Heart right ventricle (tissue), 16 donors: ENCODE measurements around the gene FBRS. TPM values are rescaled to one million over a fixed set of nuclear protein-coding genes. Genes with fewer than 3 reads are reported as not detected.

Experiments used
- ATAC-seq, 8 donors: fragments of 200-7000 bp; cut with Tn5 transposase; one replicate each; pipeline ENCODE4 v1.9.1; 2020; ENCODE audit warnings: mild to moderate bottlenecking in 8 of 8, moderate library complexity in 8 of 8, moderate number of reproducible peaks in 1 of 8
- DNase-seq, 2 donors: peaks; one replicate each; pipeline ENCODE4 v3.0.0-alpha.2; 2020
- H3K27ac ChIP-seq, 10 donors: fragments of 200-600 bp; sonication (generic) in 2 of 10; one replicate each; pipeline versions ENCODE4 v1.5.0 to v1.8.0; 2020 to 2022; ENCODE audit warnings: mild to moderate bottlenecking in 3 of 10
- H3K27me3 ChIP-seq, 7 donors: fragments of 200-600 bp; one replicate each; pipeline ENCODE4 v1.8.0; 2021 to 2022; ENCODE audit warnings: mild to moderate bottlenecking in 2 of 7
- H3K36me3 ChIP-seq, 9 donors: fragments of 200-600 bp; sonication (generic) in 1 of 9; one replicate each; pipeline versions ENCODE4 v1.5.0 to v1.8.0; 2020 to 2022; ENCODE audit warnings: mild to moderate bottlenecking in 2 of 9
- H3K4me1 ChIP-seq, 9 donors: fragments of 200-600 bp; sonication (generic) in 1 of 9; one replicate each; pipeline versions ENCODE4 v1.5.0 to v1.8.0; 2020 to 2022; ENCODE audit warnings: mild to moderate bottlenecking in 4 of 9
- H3K4me3 ChIP-seq, 10 donors: fragments of 200-600 bp; sonication (generic) in 2 of 10; one replicate each; pipeline versions ENCODE4 v1.5.0 to v1.8.0; 2020 to 2022; ENCODE audit warnings: mild to moderate bottlenecking in 7 of 10, moderate library complexity in 2 of 10
- H3K9me3 ChIP-seq, 11 donors: fragments of 200-600 bp in 10 of 11; sonication (generic) in 2 of 11; one replicate each; pipeline versions ENCODE4 v1.5.0 to v1.8.0; 2013 to 2022; ENCODE audit warnings: mild to moderate bottlenecking in 2 of 11, control low read depth in 1 of 11, moderate library complexity in 1 of 11
- WGBS, 2 donors: extraction: QIAGEN DNeasy Blood & Tissue Kit; methylation state at CpG; one replicate each; pipeline ENCODE4 v1.1.7; 2013; ENCODE audit warnings: inconsistent platforms in 1 of 2; 5-methylcytosine and 5-hydroxymethylcytosine counted together
- intact Hi-C, 10 donors: fragments of 100-400 bp; cut with DNase I; formaldehyde crosslinking; loops; one replicate each; pipeline versions ENCODE4 v1.11.1 to v1.14.2; 2022
- polyA plus RNA-seq, 2 donors: library from polyadenylated mRNA; stranded (reverse); fragments of 200-250 nt; gene quantifications; one replicate each; pipeline ENCODE4 v1.2.3, GENCODE V29; 2013
- total RNA-seq, 10 donors: library from RNA; stranded (reverse); fragmentation: NEBNext Ultra II Directional in 3 of 10; extraction: Animal tissue kit (Norgen Biotek cat#: 25700) in 3 of 10; gene quantifications; one replicate each; pipeline versions ENCODE4 v1.2.1 to v1.2.4, GENCODE V29; 2021 to 2023
- TF ChIP-seq, protein P1 (sequence below), 9 donors: fragments of 200-600 bp; sonication (generic) in 2 of 9; IDR thresholded peaks; one replicate each; pipeline versions ENCODE4 v1.5.0 to v1.8.0; 2021 to 2022; ENCODE audit warnings: antibody characterized with exemption in 9 of 9, mild to moderate bottlenecking in 5 of 9, moderate library complexity in 1 of 9
- donor health status: Arrhythmogenic right ventricular cardiomyopathy.
- donor health status: ischemic (EF 13 %, LVEDD 7.1; RV severe dilation, severe dysfunction).
- donor health status: healthy with polysubstance abuse.
- donor health status: DM: no; HTN: yes; CAD: no.
- donor health status: DM: no; HTN: no; CAD: no.
- donor health status: ischemic (EF 25% LVEDD 6.9; RV normal size, moderate dysfunction).
- donor health status: ischemic (EF 25% LVEDD 5.7; RV mildly dilated, moderate dysfunction).
- donor health status: healthy.
- donor health status: DM: yes; HTN: yes; CAD: no.
- donor health status: Ischemic cardiomyopathy.
- donor health status: ischemic (EF 35%, LVEDD 5.7; RV mildly dilated, moderate dysfunction).
- donor health status: nonischemic (EF 11% LVEDD 7.7; RV severe dilation, severe dysfunction).
- donor health status: DM: yes; HTN: yes; CAD: no.
- donor health status: PGD.
- donor health status: ischemic (EF 29% LVEDD 5.4; RV normal size, mild dysfunction).
- donor health status: nonischemic (EF 23%, LVEDD 6.1; RV moderate dilation, normal function).

FBRS gene
- total and polyA plus RNA-seq, 12 donors: 24.6 to 40.2 (median 29.3) TPM

GRCh38 chr16:30647274-30647571 lies 11.0 kb upstream of the FBRS start:
- WGBS, 2 donors: 71 to 76% methylated on average over 1 of the region's 1 CpG
- no peak overlapping the region for H3K27ac ChIP-seq
- TF ChIP-seq, protein P1, sequence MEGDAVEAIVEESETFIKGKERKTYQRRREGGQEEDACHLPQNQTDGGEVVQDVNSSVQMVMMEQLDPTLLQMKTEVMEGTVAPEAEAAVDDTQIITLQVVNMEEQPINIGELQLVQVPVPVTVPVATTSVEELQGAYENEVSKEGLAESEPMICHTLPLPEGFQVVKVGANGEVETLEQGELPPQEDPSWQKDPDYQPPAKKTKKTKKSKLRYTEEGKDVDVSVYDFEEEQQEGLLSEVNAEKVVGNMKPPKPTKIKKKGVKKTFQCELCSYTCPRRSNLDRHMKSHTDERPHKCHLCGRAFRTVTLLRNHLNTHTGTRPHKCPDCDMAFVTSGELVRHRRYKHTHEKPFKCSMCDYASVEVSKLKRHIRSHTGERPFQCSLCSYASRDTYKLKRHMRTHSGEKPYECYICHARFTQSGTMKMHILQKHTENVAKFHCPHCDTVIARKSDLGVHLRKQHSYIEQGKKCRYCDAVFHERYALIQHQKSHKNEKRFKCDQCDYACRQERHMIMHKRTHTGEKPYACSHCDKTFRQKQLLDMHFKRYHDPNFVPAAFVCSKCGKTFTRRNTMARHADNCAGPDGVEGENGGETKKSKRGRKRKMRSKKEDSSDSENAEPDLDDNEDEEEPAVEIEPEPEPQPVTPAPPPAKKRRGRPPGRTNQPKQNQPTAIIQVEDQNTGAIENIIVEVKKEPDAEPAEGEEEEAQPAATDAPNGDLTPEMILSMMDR (IDR thresholded peaks at IDR 0.05): no peak
- peaks cover 0 to under 1% (median 0%) of the 10 kb centered on the region in 9 donors for H3K36me3 ChIP-seq
- DNase-seq (no peak), ATAC-seq (no peak)
- intact Hi-C loops: no loop called here
- no peaks in the 10 kb centered on the region for H3K27me3 ChIP-seq
- peaks cover 3 to 16% (median 8%) of the 10 kb centered on the region in 9 donors for H3K4me1 ChIP-seq
- H3K4me3 ChIP-seq: no peak overlapping the region
- H3K9me3 ChIP-seq: no peaks in the 10 kb centered on the region

DNA sequence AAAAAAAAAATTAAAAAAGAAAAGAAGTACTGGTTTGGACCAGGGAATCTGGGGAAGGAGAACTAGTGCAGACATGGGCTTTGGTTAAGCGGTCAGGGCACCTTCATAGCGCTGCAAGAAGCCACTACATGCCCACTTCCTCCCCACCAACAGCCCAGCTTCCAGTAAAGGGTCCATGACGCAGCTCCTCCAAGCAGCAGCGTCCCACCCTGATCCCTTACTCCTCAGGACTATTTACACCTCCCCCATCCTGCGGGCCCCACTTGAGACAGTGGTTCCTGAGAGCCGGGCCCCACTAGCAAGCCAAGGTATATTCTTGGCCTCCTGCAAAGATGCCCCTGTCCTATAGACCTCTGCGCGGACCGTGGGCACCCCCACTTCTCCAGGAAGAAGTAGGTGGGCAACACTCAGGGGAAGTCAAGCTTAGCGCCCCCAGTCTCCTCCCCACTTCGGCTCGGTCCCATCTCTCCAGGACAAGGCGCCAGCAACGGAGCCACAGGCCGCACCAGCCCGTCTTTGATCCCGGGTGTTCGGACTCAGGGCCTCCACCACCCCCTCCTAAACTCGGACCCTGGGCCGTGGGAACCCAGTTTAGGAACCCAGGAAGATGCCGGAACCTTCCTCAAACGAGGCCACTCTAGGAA lies 8.4 kb upstream of the FBRS start:
- DNase-seq: peak in 1 of 2 donors; percentile 42
- Histone ChIP-seq H3K9me3 (no peaks in the 10 kb centered on the region), H3K27me3 (no peaks in the 10 kb centered on the region), H3K27ac (peak overlapping the region; percentile 89 to 98 (median 96)), H3K4me1 (peaks cover 3 to 23% (median 19%) of the 10 kb centered on the region in 9 donors), H3K4me3 (peak overlapping the region in 9 of 10 donors; percentile 73 to 97 (median 89)), H3K36me3 (peaks cover 0 to 27% (median 9%) of the 10 kb centered on the region in 9 donors)
- 36 to 38% methylated on average over 22 of the region's 22 CpGs for WGBS, 2 donors
- intact Hi-C loops: loop anchor here in 4 of 10 donors (1.0 to 10.0 kb wide), 6 partner anchors 8 to 835 kb away; partner anchors contain the start of genes FBRS (in 2 of the 4), PAGR1 (in 1 of the 4), PPP4C (in 1 of the 4) and PRRT2 (in 1 of the 4)
- peak in 1 of 8 donors; percentile 0 for ATAC-seq
- TF ChIP-seq, protein P1 (IDR thresholded peaks at IDR 0.05): no peak

DNA sequence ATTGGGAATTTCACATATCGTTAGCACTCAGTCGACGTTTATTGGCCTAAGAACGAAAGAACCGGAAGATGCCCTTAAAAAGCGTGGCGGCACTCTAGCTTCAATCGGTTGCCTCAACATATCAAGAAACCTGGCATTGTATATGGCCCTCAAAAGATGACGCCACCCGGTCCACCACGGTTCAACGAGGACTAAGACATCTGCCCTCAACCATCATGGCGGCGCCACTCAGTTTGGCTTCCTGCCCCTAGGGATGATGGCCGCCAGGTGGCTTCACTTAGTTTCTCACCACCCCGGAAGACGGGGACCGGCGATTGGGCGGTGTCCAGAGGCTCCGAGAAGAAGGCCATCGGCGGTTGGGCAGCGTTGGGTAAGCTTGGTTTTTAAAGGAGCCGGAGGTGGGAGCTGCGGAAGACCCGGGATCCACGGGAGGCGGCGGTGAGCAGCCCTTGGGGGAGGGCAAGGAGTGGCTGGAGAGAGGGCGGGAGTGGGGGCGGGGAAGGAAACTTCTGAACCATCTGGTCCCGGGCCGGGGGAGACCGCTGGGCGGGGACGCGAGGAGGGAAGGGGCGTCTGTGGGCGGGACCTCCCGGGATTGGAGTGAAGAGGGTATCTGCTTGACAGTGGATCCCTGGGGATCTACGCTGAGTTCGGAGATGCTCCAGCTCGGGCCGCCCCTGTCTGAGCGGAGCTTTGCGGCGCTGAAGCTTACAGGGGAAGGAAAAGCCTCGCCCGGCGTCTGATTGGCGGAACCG lies 7.7 kb upstream of the FBRS start, which contains the start of gene PRR14:
TSS of gene PRR14 (plus strand) at position 592 of the 755 bp plus-strand sequence. CDS start 686 bp downstream, outside the sequence.
- peaks cover 3 to 23% (median 19%) of the 10 kb centered on the region in 9 donors for H3K4me1 ChIP-seq
- intact Hi-C loops: loop anchor here in 4 of 10 donors (1.0 to 10.0 kb wide), 6 partner anchors 8 to 836 kb away; partner anchors contain the start of genes FBRS (in 2 of the 4), PAGR1 (in 1 of the 4), PPP4C (in 1 of the 4) and PRRT2 (in 1 of the 4)
- peak within 1 kb of the TSS; percentile 89 to 98 (median 96) for H3K27ac ChIP-seq
- peak; percentile 99 to 100 for DNase-seq
- H3K4me3 ChIP-seq: peak within 1 kb of the TSS; percentile 73 to 97 (median 88)
- peaks cover 0 to 34% (median 14%) of the 10 kb centered on the region in 9 donors for H3K36me3 ChIP-seq
- TF ChIP-seq, protein P1 (IDR thresholded peaks at IDR 0.05): peak in 7 of 9 donors; percentile 8 to 51 (median 42)
- WGBS, 2 donors: 1 to 2% methylated on average over 51 to 53 of the region's 53 CpGs
- ATAC-seq: peak; percentile 91 to 96 (median 94)
- H3K27me3 ChIP-seq: no peaks in the 10 kb centered on the region
- no peaks in the 10 kb centered on the region for H3K9me3 ChIP-seq
